NCI-H345 (cell line): ENCODE results near the gene AP1S3.
A peak's percentile ranks its signal among the peaks of the same experiment; 100 is the strongest.

ENCODE experiments used
- DNase-seq: peaks from one replicate; lab custom pipeline; 2025; lab: John Stamatoyannopoulos, UW

Gene AP1S3

GRCh38 chr2:223759569-223760430 is 77.6 kb downstream of the AP1S3 start:
- DNase-seq, result no peak

DNA sequence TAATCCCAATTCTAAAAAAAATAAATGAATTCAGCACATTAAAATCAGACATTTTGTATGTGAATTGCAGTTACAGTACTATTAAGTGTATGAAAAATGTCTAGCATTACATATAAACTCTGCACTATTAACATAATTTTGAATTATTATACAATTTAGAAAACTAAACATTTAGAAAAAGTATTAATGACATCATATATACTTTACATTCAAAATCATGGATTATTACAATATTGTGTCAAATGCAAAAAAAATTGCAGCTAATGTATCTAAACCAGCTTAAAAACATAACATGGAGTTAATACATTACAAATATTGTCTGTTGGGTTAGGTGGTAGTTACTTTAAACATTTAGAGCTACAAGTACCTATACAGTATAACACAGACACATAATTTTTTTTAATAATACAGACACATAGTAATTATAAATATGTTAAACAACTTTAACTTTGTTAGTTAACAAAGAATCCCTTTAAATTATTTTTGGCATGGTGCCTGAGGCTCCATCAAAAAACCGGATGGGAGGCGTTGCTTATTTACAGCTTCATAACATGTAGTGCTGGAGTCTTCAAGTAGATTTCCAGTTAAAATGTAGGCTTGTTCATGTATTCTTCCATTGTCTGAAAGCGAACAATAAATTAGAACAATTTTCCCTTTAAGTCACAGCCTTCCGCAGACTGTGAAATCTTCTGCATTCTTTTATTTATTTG is 79.1 kb downstream of the AP1S3 start:
- no peak for DNase-seq

GRCh38 chr2:223753940-223754339 is 83.4 kb downstream of the AP1S3 start:
- DNase-seq, result no peak

DNA sequence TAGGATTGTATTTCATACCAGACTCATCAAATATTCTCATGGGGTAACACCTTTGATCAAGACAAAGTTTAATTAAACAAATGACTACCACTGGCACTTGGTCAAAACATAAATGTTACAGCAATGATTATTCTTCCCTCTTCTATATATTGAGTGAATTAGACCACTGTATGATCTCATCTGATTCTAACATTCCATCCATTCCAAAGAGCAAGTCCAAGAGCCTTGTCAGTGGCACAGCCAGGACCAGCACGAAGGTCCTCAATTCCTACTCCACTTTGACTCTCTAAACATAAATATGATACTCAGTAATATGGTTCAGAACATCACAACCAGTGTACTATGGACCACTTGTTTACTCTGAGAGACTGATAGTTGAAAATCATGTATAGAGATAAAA is 86.4 kb downstream of the AP1S3 start:
- DNase-seq, result no peak

- DNase-seq, result no peak
These were observed 89.9 kb downstream of the AP1S3 start for GRCh38 chr2:223747392-223748042.

- no peak for DNase-seq
These were observed 90.8 kb downstream of the AP1S3 start for GRCh38 chr2:223746611-223747010.

DNA sequence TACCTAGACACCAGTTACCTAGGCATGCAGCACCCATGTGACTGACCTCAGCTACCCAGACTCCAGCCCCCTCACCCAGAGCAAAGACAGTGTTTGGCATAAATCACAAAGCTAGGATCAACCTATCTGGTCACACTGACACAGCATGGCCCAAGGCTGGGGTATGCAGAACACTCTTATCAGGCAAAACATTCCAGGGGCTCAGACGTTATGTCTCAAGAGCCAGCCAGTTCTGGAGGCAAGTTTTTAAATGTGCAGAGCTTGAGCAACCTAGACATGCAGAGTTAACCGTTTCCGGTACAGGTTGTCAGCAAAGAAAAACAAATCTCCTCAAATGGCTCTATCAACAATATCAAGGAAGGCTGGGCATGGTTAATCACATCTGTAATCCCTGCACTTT is 92.8 kb downstream of the AP1S3 start:
- DNase-seq, result no peak

DNA sequence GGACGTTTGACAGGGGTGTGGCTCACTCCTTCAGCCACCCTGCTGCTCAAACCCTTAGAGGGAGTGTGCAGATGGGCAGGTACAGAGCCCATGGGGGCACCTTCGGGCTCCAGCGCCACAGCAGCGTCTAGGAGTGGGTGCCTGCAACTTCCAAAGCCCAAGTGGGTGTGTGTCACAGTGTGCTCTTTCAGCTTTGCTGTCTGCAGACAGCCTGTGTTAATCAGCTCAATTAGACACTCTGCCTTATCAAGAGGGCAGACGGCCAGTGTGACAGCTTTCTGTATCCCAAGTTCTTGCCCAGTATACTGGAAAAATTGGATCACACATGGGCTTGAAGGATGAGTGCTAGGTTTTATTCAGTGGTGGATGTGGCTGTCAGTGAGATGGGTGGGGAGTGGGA is 96.7 kb downstream of the AP1S3 start:
- no peak for DNase-seq

DNA sequence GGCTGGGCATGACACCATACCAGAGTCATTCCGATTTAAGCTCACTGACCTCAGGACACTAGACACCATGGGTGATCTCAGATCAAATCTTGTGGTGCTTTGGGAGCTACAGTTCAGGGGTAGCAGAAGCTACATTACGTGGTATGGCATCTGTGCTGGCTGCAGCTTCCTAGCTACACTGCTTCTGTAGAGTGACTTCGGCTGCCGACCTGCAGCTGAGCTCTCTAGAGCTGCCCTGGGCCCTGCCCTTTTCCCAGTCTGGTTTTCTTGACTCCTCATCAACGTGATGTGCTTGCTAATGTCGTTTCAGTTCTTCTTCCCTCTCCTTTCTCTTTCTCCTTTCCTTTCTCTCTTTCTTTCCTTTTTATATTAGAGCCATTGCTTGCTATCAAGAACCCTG is 100.2 kb downstream of the AP1S3 start:
- DNase-seq, result no peak

DNA sequence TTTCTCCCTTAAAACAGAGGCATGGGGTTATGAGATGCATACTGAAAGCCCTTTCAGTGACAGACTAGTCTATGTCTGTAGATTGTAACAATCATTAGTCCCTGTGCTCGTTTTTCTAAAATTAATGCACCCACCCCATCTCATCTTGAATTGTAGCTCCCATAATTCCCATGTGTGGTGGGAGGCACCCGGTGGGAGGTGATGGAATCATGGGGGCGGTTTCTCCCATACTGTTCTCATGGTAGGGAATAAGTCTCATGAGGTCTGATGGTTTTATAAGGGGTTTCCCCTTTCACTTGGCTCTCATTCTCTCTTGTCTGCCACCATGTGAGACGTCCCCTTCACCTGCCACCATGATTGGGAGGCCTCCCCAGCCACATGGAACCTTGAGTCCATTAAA is 100.9 kb downstream of the AP1S3 start:
- DNase-seq, result no peak

- DNase-seq, result no peak
These were observed 101.6 kb downstream of the AP1S3 start for GRCh38 chr2:223735659-223736244.

DNA sequence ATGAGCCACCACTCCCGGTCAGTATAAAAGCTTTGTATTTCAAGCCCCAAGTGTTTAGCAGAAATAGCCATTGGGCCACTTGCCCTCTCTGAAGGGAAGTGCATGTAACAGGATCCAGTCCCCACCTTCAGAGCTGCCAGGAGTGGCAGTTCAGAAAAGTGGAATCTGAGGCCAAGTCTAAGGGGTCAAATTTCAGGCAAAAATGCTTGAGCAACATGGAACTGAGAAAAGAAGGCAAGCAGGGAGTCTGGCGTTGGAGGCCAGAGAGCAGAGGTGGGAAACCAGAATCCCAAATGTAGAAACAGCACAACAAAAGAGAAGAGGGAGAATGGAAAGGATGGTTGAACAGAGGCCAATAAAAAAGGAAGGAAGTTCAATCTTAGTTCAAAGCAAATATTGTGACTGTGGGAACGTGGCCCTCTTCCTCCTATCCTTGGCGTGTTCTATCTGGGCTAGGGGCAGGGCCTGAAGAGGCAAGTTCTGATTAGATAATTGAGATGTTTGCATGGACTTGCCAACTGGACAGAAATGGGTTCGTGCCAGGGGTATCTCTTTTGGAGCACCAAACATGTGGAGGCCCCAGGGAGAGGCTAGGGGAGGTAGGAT is 102.2 kb downstream of the AP1S3 start:
- DNase-seq, result no peak

- DNase-seq, result no peak
These were observed 103.0 kb downstream of the AP1S3 start for GRCh38 chr2:223734346-223734745.

- no peak for DNase-seq
These were observed 105.0 kb downstream of the AP1S3 start for GRCh38 chr2:223732346-223732745.

DNA sequence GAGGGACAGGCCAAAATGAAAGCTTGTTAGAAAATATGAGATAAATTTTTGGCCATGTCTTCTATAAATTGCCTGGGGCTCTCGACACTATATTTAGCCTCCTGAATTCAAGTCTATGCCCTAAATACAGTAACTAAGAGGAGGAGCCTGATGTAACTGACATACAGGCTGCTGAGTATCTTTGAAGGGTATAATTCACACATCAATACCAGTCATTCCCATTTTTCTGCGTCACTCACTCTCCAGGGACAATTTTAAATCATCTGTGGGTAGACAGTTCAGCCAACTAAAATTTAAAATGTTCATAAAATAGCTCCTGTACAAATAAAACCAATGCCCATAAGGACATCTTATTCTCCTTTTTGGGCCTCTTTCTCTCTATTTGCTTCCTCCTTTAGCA is 105.9 kb downstream of the AP1S3 start:
- DNase-seq, result no peak

DNA sequence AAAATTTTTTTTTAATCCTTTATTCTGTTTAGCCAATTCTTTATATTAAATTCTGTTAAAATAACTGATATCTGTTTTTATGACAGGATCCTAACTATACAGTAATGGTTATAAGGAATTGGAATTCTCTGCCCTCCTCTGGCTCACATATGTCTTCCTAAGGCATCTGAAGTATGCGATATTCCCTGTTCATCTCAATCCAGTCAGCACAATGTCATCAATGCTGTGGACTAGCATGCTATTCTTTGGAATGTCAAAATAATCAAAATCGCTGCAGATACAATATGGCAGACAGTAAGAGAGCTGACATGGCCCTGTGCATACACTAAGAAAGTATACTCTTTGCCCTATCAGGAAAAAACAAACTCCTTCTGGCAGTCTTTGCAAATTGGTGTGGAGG is 107.6 kb downstream of the AP1S3 start:
- no peak for DNase-seq

DNA sequence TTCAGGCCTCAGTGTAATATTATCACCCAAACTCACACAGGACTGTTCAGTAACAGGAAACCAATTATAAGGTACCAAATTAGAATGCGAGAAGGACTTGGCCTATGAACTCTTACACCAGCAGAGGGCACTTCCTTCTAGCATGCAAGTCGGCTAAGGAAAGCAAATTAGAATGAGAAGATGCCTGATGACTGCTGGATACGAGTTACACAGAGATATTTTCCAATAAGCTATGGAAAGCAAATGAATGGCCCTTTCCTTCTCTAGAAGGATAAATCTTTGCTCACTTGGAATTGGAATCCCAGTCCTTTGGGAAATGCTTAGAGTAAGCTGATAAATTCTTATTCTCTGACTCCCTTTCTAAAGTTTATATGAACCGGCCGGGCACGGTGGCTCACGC is 109.8 kb downstream of the AP1S3 start:
- peak; percentile 28 for DNase-seq

DNA sequence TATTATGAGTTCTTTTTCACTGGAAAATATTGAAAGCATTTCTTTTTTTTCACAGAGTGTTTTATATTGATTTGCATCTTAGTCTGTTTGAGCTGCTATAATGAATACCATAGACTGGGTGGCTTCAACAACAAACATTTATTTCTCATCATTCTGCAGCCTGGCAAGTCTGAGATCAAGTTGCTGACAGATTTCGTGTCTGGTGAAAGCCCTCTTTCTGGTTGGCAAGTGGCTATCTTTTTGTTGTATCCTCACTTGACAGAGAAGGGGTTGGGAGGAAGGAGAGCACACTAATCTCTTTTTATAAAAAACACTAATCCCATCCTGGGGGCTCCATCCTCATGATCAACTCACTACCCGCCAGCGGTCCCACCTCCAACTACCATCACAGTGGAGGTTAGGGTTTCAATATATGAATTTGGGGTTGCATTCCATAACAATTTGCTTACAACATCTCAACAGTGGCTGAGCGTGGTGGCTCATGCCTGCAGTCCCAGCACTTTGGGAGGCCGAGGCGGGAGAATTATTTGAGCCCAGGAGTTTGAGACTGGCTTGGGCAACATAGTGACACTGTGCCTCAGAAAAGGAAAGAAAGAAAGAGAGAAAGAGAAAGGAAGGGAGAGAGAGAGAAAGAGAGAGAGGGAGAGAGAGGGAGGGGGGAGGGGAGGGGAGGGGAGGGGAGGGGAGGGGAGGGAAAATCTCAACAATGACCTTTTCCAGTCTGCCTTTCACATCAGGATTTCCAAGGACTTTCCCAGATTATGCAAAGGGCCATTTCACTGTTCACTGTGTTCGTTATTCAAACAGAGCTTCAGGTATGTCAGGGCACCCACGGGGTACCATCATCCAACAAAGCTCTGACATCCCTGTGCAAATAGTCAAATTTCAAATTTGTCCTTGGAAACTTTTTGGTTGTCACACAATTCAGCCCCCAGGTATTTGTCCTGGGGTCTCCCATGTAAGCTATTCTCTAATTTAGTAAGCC is 111.1 kb downstream of the AP1S3 start:
- DNase-seq, result no peak

GRCh38 chr2:223725494-223725893 is 111.9 kb downstream of the AP1S3 start:
- peak; percentile 16 for DNase-seq

DNA sequence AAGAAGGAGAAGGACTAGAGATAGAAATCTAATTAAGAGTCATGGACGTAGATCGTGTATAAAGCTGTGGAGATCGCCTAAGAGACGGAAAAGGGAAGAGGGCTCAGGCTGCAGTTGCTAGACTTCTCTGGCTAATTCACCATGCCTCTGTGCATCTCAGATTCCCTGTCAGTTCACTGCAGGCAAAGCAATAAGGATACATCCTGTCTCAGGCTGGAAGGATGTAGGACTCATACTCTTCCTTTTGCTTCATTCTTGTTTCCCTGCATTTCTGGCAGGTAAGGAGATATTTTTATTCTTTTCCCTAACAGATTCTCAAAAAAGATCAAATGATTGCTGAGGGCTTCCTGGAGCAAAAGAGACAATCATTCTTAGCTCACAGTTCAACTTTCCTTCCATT is 112.5 kb downstream of the AP1S3 start:
- DNase-seq, result no peak

DNA sequence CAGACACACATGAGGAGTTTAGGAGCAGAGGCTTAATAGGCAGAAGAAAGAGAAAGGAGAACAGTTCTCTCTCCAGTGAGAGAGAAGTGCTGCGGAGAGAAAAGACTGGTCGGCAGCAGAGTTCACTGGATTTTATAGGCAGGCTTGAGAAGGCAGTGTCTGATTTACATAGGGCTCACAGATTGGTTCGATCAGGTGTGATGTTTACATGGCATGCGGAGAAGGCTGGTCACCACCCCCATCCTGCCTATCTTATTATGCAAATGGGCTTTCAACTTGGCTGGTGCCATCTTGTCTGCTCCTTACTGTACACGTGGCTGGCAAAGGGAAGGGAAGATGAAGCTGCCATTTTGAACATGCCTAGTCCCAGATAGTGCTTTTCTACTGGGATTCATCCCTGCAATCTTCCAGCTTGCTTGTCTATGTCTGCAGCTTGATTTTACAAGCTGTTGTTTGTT is 113.4 kb downstream of the AP1S3 start:
- DNase-seq, result no peak
